Umbilical cord (tissue), 2 donors: ENCODE results near the gene C10orf120. TPM values are rescaled to one million over a fixed set of nuclear protein-coding genes. Genes with fewer than 3 reads are reported as not detected.
A peak's percentile ranks its signal among the peaks of the same experiment; 100 is the strongest.

ENCODE experiments used
- DNase-seq: peaks from one replicate; pipeline ENCODE4 v3.0.0-alpha.2; 2015; ENCODE audit warnings: low spot score
- total RNA-seq: library from RNA; depleted of rRNA; stranded (reverse); fragments of >200 nt; gene quantifications from one replicate; pipeline ENCODE4 v1.2.3, GENCODE V29; 2014; ENCODE audit warnings: low replicate concordance; ENCODE audit not compliant: insufficient read depth

C10orf120 gene
- total RNA-seq, 1 donor from 2014 or later, result 1.2 TPM

GRCh38 chr10:122660696-122661095 lies 39.0 kb downstream of the C10orf120 start:
- DNase-seq, result no peak

- no peak for DNase-seq
Measured at GRCh38 chr10:122659651-122660050, 40.0 kb downstream of the C10orf120 start.

GRCh38 chr10:122659126-122659525 lies 40.5 kb downstream of the C10orf120 start:
- DNase-seq, result no peak

GRCh38 chr10:122658356-122659049 lies 41.1 kb downstream of the C10orf120 start:
- no peak for DNase-seq

DNA sequence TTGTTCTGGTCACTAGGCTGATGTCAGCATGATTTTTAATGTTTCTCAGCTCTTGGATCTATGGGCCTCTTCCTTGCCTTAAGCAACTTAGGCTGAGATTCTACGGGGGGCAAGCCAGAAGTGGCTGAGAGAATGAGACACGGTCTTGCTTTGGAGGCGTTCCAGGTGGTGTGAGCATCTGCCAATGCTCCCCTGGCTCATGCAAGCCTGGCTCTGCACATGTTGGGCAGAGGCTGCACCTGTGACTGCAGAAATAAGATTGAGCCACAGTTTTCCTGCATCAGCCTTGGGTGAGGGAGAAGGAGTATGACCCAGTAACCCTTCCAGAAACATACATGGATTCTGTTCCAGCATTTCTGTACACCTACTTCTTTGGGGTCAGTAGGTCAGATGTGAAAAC lies 41.9 kb downstream of the C10orf120 start:
- DNase-seq, result no peak

DNA sequence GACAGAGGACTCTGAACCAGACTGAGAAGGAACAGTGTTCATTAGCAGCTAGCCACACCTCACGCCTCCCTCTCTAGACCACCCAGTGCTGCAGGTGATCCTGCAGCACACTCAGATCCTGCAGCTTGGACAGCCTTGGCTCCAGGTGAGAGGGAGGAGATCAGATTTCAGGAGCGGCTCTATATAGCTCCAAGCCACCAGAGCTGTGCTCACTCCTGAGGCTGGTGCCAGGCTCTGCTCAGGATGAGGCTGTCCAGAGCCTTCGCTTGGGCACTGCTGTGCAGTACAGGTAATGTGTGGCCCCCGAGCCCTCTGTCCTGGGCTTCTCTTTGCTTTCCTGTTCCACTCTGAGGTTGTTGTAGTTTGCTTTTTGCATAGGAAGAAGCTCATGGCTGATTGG lies 42.4 kb downstream of the C10orf120 start:
- no peak for DNase-seq

- DNase-seq, result no peak
Measured at GRCh38 chr10:122656741-122657140, 42.9 kb downstream of the C10orf120 start.

- no peak for DNase-seq
Measured at GRCh38 chr10:122656308-122656705, 43.3 kb downstream of the C10orf120 start.

DNA sequence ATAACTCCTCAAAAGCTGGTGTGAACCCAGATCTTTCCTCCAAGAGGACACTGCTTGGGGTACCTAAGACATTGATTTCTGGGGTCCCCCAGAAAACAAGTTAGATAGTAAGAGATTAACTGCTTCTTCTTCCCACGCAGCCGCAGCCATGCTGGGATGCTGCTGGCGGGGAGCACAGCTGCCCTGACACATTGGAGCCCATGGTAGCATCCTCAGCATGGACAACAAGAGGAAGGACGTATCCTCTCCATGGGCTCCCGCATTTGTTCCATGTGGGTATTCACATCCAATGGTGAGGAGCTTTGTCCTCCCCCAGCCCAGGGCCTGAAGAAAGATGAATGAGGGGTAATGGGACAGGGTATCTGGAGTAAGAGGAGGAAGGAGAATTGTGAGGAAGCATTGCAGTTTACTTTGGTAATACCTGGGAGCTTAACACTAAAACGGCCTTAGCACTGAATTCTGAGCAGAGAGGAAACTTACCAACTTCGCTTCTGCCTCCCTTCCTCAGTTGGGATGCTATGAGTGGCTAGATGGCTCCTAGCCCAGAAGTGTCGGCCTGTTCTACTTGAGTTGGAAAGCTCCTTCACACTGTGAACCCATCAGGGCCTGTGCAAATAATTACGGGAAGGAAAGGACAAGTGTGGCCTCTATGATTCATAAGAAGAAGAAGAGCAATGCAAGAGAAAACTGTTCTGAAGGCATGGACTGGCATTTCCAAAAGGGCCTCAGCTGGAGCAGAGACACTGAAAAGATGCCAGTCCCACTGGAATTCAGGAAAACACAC lies 43.9 kb downstream of the C10orf120 start:
- no peak for DNase-seq

DNA sequence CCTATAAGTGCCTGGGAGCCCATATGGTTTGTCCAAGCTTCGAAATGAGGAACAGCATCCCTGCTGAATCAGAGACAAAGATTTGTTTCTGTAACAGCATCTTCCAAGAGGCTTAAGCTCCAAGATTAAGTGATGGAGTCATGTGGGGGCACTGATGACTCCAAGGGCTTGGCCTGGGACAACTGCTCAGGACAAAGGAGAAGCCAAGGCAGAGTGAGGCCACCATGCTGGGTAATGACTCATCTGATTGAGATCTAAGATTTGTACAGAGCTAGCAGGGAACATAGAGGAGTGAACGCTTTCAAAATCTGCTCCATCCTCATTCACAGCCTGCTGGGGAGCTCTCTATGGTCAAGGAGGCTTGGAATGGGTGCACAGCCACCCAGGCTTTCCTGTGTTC lies 49.3 kb downstream of the C10orf120 start:
- no peak for DNase-seq

GRCh38 chr10:122649903-122650302 lies 49.7 kb downstream of the C10orf120 start:
- DNase-seq, result no peak

GRCh38 chr10:122648599-122649428 lies 50.8 kb downstream of the C10orf120 start:
- DNase-seq, result peak; percentile 26

Other genes starting within 250 kb of the C10orf120 start
- not detected for gene ARMS2, start 245.2 kb downstream of the C10orf120 start, total RNA-seq
- 401 TPM for gene HTRA1, start 238.3 kb downstream of the C10orf120 start, total RNA-seq
- 0.24 TPM for gene DMBT1, start 139.1 kb downstream of the C10orf120 start, total RNA-seq
- gene CUZD1, start 146.0 kb upstream of the C10orf120 start, total RNA-seq, result not detected
- gene FAM24B, start 179.7 kb upstream of the C10orf120 start, total RNA-seq, result not detected
- not detected for gene FAM24A, start 210.8 kb upstream of the C10orf120 start, total RNA-seq